Measurements from ENCODE around the gene NLK.
"Not testable (repeated sequence)": the region's sequence is repeated elsewhere in the genome, so short reads cannot be mapped to it uniquely, and the experiment has no call there.

DNA sequence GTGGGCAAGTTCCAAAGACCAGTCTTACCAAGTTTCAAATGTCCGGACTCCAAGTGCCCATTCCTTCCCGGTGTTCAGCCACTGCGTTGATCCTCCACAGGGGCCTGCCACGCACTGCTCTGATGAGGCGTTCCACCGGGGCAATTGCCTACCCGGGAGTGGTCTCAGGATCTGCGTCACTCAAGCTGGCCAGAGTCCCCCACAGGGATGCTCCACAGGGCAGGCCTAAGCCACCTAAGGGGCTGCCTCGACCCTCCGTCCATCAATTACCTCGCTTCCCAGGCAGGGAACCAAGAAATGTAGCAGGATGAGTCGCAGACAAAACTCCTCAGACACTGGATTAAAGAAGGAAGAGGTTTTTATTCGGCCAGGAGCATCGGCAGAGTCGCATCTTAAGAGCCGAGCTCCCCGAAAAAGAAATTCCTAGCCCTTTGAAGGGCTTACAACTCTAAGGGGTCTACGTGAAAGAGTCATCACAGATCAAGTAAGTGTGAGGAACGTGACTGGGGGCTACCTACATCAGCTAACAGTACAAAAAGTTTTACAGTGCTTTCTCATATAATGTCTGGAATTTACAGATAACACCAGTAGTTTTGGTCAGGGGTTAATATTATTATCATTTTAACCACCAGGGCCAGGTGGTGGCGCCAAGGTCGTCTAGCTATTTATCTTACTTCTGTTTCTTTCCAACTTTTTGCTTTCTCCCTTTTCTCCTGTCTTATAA lies 196.2 kb downstream of the NLK start:
- TF ChIP-seq, protein P1, sequence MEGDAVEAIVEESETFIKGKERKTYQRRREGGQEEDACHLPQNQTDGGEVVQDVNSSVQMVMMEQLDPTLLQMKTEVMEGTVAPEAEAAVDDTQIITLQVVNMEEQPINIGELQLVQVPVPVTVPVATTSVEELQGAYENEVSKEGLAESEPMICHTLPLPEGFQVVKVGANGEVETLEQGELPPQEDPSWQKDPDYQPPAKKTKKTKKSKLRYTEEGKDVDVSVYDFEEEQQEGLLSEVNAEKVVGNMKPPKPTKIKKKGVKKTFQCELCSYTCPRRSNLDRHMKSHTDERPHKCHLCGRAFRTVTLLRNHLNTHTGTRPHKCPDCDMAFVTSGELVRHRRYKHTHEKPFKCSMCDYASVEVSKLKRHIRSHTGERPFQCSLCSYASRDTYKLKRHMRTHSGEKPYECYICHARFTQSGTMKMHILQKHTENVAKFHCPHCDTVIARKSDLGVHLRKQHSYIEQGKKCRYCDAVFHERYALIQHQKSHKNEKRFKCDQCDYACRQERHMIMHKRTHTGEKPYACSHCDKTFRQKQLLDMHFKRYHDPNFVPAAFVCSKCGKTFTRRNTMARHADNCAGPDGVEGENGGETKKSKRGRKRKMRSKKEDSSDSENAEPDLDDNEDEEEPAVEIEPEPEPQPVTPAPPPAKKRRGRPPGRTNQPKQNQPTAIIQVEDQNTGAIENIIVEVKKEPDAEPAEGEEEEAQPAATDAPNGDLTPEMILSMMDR (IDR thresholded peaks at IDR 0.05; ENCODE audit: insufficient read depth, low read length, poor library complexity, severe bottlenecking) = not testable (repeated sequence)
- TF ChIP-seq EZH2phosphoT487 (conservative IDR thresholded peaks at IDR 0.05; ENCODE audit: low read length) = not testable (repeated sequence)

All from SU-DHL-6 (cell line).